Neuronal stem cell (in vitro differentiated cells): ENCODE results near the gene WDR62.

Source experiments
- DNase-seq: peaks from one replicate; pipeline ENCODE4 v3.0.0-alpha.2; 2013; ENCODE audit warnings: low spot score
- H2AFZ ChIP-seq: one replicate; pipeline ENCODE4 v1.6.1; 2013; ENCODE audit warnings: mild to moderate bottlenecking, low read length, inconsistent platforms
- H2AK5ac ChIP-seq: 2 replicates; pipeline ENCODE4 v1.6.1; 2013; ENCODE audit warnings: low read depth, mild to moderate bottlenecking, inconsistent platforms, low read length, moderate library complexity, mixed read lengths
- H2BK120ac ChIP-seq: 2 replicates; pipeline ENCODE4 v1.6.1; 2013; ENCODE audit warnings: low read depth, mild to moderate bottlenecking, inconsistent platforms, low read length, moderate library complexity, mixed read lengths
- H2BK12ac ChIP-seq: one replicate; pipeline ENCODE4 v1.6.1; 2013; ENCODE audit warnings: low read length, inconsistent platforms
- H2BK15ac ChIP-seq: 2 replicates; pipeline ENCODE4 v1.6.1; 2013; ENCODE audit warnings: mild to moderate bottlenecking, low read length, inconsistent platforms, mixed read lengths
- H2BK5ac ChIP-seq: one replicate; pipeline ENCODE4 v1.6.1; 2013; ENCODE audit warnings: inconsistent platforms, mild to moderate bottlenecking, low read length, moderate library complexity
- H3K14ac ChIP-seq: one replicate; pipeline ENCODE4 v1.6.1; 2013; ENCODE audit warnings: low read length, inconsistent platforms
- H3K18ac ChIP-seq: 2 replicates; pipeline ENCODE4 v1.6.1; 2013; ENCODE audit warnings: low read length, inconsistent platforms
- H3K23ac ChIP-seq: 2 replicates; pipeline ENCODE4 v1.6.1; 2013; ENCODE audit warnings: low read depth, mild to moderate bottlenecking, mixed read lengths, low read length, inconsistent platforms; ENCODE audit not compliant: poor library complexity
- H3K27ac ChIP-seq: replicated peaks from 3 replicates; pipeline ENCODE4 v1.5.1; 2013; ENCODE audit warnings: low read length, inconsistent platforms
- H3K27me3 ChIP-seq, 3 experiments: 2 replicates each; pipeline ENCODE4 v1.6.1; 2013; ENCODE audit warnings: low read length in 3 of 3, mild to moderate bottlenecking in 2 of 3, inconsistent platforms in 1 of 3, low read depth in 1 of 3, mixed read lengths in 1 of 3, moderate library complexity in 1 of 3; ENCODE audit not compliant: control insufficient read depth in 3 of 3, insufficient read depth in 3 of 3
- H3K36me3 ChIP-seq, 2 donors: replicated peaks in 1 of 2; 2 replicates each; pipeline ENCODE4 v1.6.1; 2013; ENCODE audit warnings: low read length in 2 of 2; ENCODE audit not compliant: control insufficient read depth in 2 of 2, insufficient read depth in 2 of 2
- H3K4ac ChIP-seq: 2 replicates; pipeline ENCODE4 v1.6.1; 2013; ENCODE audit warnings: inconsistent platforms, mild to moderate bottlenecking, low read length, moderate library complexity
- H3K4me1 ChIP-seq, 2 donors: 1 replicate in 1 of 2; 2 replicates in 1 of 2; pipeline ENCODE4 v1.6.1; 2013; ENCODE audit warnings: low read length in 2 of 2, low read depth in 1 of 2; ENCODE audit not compliant: control insufficient read depth in 2 of 2, insufficient read depth in 1 of 2
- H3K4me2 ChIP-seq: one replicate; pipeline ENCODE4 v1.6.1; 2013; ENCODE audit warnings: mild to moderate bottlenecking, low read length, inconsistent platforms; ENCODE audit not compliant: insufficient read depth, poor library complexity, severe bottlenecking
- H3K4me3 ChIP-seq, 2 donors: 2 replicates each; pipeline ENCODE4 v1.5.1; 2013; ENCODE audit warnings: low read length in 2 of 2, mild to moderate bottlenecking in 2 of 2, inconsistent platforms in 1 of 2, moderate library complexity in 1 of 2
- H3K79me1 ChIP-seq: one replicate; pipeline ENCODE4 v1.6.1; 2013; ENCODE audit warnings: low read depth, mild to moderate bottlenecking, inconsistent platforms, low read length, moderate library complexity
- H3K9ac ChIP-seq: one replicate; pipeline ENCODE4 v1.6.1; 2013; ENCODE audit warnings: mild to moderate bottlenecking, low read depth, low read length, inconsistent platforms; ENCODE audit not compliant: poor library complexity
- H3K9me3 ChIP-seq, 2 donors: replicated peaks in 1 of 2; 2 replicates each; pipeline versions ENCODE3 to v1.6.1; 2013; ENCODE audit warnings: low read length in 2 of 2, mild to moderate bottlenecking in 2 of 2, inconsistent platforms in 1 of 2, low read depth in 1 of 2, mixed read lengths in 1 of 2, moderate library complexity in 1 of 2; ENCODE audit not compliant: control insufficient read depth in 2 of 2, insufficient read depth in 1 of 2
- H4K8ac ChIP-seq: one replicate; pipeline ENCODE4 v1.6.1; 2013; ENCODE audit warnings: low read depth, mild to moderate bottlenecking, inconsistent platforms, low read length, moderate library complexity
- H4K91ac ChIP-seq: one replicate; pipeline ENCODE4 v1.6.1; 2013; ENCODE audit warnings: low read length, low read depth, mild to moderate bottlenecking, inconsistent platforms; ENCODE audit not compliant: poor library complexity
- WGBS, 2 donors: extraction: QIAGEN DNeasy Blood & Tissue Kit; methylation state at CpG; one replicate each; pipeline ENCODE4 v1.1.7; 2013; ENCODE audit warnings: missing lambda C conversion rate in 2 of 2, mixed read lengths in 1 of 2; ENCODE audit not compliant: insufficient read length in 2 of 2, insufficient replicate concordance in 1 of 2; ENCODE audit errors: extremely low coverage in 2 of 2; 5-methylcytosine and 5-hydroxymethylcytosine counted together

WDR62 gene

DNA sequence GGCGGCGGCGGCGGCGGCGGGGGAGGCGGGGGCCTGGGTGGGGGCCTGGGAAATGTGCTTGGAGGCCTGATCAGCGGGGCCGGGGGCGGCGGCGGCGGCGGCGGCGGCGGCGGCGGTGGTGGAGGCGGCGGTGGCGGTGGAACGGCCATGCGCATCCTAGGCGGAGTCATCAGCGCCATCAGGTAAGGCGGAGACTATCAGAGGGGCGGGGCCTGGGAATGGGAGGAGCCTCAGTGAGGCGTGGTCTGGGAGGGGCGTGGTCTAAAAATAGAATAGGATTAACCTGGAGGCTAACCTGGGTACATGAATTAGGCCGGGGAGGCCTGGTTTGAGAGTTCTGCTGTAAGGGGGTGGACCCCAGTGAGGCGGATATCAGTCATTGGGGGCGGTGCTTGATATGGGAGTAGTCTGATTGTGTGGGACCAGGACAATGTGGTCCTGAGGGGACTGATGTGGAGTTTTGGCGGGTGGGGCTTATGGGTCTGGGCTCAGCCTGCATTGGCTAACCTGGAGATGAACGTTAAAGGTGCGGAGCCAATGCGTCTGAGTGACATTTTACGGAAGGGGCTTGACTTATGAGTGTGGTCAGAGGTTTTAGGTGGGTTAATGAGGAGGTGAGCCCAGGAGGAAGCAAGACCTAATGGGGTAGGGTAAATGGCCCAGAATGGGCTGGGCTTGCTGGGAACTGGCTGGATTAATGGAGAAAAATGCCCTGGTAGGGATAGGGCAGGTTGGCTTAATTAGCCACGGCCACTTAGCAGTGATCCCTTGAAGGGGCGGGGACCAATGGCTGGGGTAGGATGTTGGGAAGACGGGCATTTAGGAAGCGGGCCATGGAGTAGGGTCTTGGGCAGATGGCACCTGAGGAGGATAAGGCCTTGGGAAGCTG lies 86.6 kb downstream of the WDR62 start:
- Histone ChIP-seq H4K91ac (no peak overlapping the region), H3K9me3 (peaks cover 0 to under 1% of the 10 kb centered on the region in 2 donors), H2BK12ac (no peak overlapping the region), H2AFZ (peak overlapping the region; percentile 84), H3K4me3 (peak overlapping the region; percentile 81 to 93), H2BK120ac (no peak overlapping the region), H3K18ac (no peak overlapping the region), H3K79me1 (peaks cover 12% of the 10 kb centered on the region), H3K4me1 (peaks cover 2 to 10% of the 10 kb centered on the region in 2 donors), H3K23ac (peak overlapping the region; percentile 6), H3K36me3 (peaks cover 26 to 44% of the 10 kb centered on the region in 2 donors), H2BK5ac (peak overlapping the region; percentile 93), H2AK5ac (peak overlapping the region; percentile 16), H3K4ac (no peak overlapping the region), H3K4me2 (peak overlapping the region; percentile 47), H3K9ac (peak overlapping the region; percentile 92), H2BK15ac (no peak overlapping the region), H4K8ac (no peak overlapping the region), H3K14ac (no peak overlapping the region), H3K27me3 (no peaks in the 10 kb centered on the region), H3K27ac (peak overlapping the region; percentile 77)
- peak; percentile 79 for DNase-seq
- WGBS, 2 donors, result no CpG with 5 or more reads among the region's 42 CpGs

DNA sequence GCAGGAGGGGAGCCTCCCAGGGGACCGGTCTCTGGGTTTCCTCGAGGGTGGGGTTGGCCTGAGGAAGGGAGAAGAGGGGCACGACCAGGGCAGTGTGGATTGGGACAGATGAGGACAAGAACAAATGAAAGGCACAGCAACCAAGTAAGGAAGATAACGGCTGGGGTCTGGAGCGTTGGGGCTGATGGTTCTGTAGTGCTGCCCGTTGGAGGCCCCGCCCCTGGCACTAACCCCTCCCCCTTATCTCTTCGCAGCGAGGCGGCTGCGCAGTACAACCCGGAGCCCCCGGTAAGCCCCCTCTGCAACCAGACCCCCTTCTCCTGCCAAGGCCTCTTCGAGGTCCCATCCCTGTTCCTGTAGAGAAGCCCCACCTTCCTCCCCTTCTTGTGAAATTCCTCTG lies 87.3 kb downstream of the WDR62 start:
- Histone ChIP-seq H2BK15ac (no peak overlapping the region), H4K91ac (no peak overlapping the region), H4K8ac (no peak overlapping the region), H2AK5ac (peak overlapping the region; percentile 16), H3K14ac (no peak overlapping the region), H2BK5ac (peak overlapping the region; percentile 92), H3K18ac (no peak overlapping the region), H3K23ac (no peak overlapping the region), H3K4ac (no peak overlapping the region), H3K4me3 (no peak overlapping the region), H2AFZ (no peak overlapping the region), H3K36me3 (peaks cover 34 to 52% of the 10 kb centered on the region in 2 donors), H3K9ac (no peak overlapping the region), H2BK12ac (peak overlapping the region; percentile 94), H3K27ac (no peak overlapping the region), H3K27me3 (no peaks in the 10 kb centered on the region), H3K4me1 (peaks cover 2 to 8% of the 10 kb centered on the region in 2 donors), H2BK120ac (no peak overlapping the region), H3K4me2 (no peak overlapping the region), H3K9me3 (peaks cover 0 to 3% of the 10 kb centered on the region in 2 donors), H3K79me1 (peaks cover 12% of the 10 kb centered on the region)
- WGBS, 2 donors, result no CpG with 5 or more reads among the region's 14 CpGs
- DNase-seq, result no peak

DNA sequence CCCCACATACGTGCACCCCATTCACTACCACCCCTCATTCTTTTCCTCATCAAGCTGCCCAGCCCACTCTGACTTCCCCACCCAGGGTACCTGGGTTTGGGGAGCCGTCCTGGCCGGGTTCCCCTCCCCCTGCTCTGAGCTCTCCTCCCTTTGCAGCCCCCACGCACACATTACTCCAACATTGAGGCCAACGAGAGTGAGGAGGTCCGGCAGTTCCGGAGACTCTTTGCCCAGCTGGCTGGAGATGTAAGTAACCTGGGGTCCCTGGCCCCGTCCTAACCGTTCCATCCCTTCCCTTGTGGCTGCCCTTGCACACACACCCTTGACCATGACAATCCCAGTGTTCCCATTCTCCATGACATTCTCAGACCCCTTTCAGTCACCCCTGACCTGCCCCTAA lies 87.8 kb downstream of the WDR62 start:
- no peak overlapping the region for H3K4ac ChIP-seq
- peak overlapping the region; percentile 0 for H3K9ac ChIP-seq
- no peak overlapping the region for H3K4me2 ChIP-seq
- no peak overlapping the region for H4K91ac ChIP-seq
- H3K79me1 ChIP-seq, result peaks cover 12% of the 10 kb centered on the region
- no peak overlapping the region for H2BK12ac ChIP-seq
- peaks cover 36 to 55% of the 10 kb centered on the region in 2 donors for H3K36me3 ChIP-seq
- H3K14ac ChIP-seq, result no peak overlapping the region
- H4K8ac ChIP-seq, result no peak overlapping the region
- no peak overlapping the region for H3K18ac ChIP-seq
- H2AFZ ChIP-seq, result no peak overlapping the region
- no peak overlapping the region for H3K23ac ChIP-seq
- peaks cover 0 to 3% of the 10 kb centered on the region in 2 donors for H3K9me3 ChIP-seq
- H3K4me1 ChIP-seq, result peaks cover 2 to 7% of the 10 kb centered on the region in 2 donors
- H3K27me3 ChIP-seq, result no peaks in the 10 kb centered on the region
- no peak overlapping the region for H2AK5ac ChIP-seq
- peak overlapping the region in 1 of 2 donors; percentile 6 for H3K4me3 ChIP-seq
- WGBS, 2 donors, result no CpG with 5 or more reads among the region's 9 CpGs
- H3K27ac ChIP-seq, result no peak overlapping the region
- DNase-seq, result no peak
- H2BK15ac ChIP-seq, result no peak overlapping the region
- H2BK120ac ChIP-seq, result no peak overlapping the region
- H2BK5ac ChIP-seq, result peak overlapping the region; percentile 72

DNA sequence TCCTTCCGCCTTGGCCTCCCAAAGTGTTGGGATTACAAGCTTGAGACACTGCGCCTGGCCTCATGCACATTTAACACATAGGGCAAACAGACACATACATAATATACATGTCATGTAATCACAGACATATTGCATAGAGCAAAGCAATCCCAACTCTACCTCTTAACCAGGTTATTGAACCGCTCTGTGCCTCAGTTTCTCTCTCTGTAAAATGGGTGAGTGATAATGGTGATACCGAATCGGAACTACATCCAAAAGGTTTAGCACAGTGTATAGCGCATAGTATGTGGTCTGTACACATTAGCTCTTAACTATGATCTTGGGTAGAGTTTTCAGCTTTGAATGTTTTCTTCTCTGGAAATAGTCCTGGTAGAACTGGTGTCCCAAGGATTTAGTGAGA lies 89.9 kb downstream of the WDR62 start:
- Histone ChIP-seq H3K9ac (no peak overlapping the region), H3K4me1 (peaks cover 0 to 7% of the 10 kb centered on the region in 2 donors), H3K4me2 (no peak overlapping the region), H4K8ac (no peak overlapping the region), H3K14ac (no peak overlapping the region), H3K27ac (no peak overlapping the region), H3K4me3 (no peak overlapping the region), H3K27me3 (no peaks in the 10 kb centered on the region), H4K91ac (no peak overlapping the region), H2AK5ac (no peak overlapping the region), H3K9me3 (peaks cover 0 to 3% of the 10 kb centered on the region in 2 donors), H3K36me3 (peaks cover 46 to 73% of the 10 kb centered on the region in 2 donors), H2AFZ (no peak overlapping the region), H3K18ac (no peak overlapping the region), H2BK5ac (no peak overlapping the region), H3K4ac (no peak overlapping the region), H2BK120ac (no peak overlapping the region), H3K23ac (no peak overlapping the region), H3K79me1 (peaks cover 12% of the 10 kb centered on the region), H2BK12ac (no peak overlapping the region), H2BK15ac (no peak overlapping the region)
- WGBS, 2 donors, result no CpG with 5 or more reads among the region's 6 CpGs
- no peak for DNase-seq
